HG03097 (cell line): Measurements from ENCODE around the gene HYOU1.
A peak's percentile ranks its signal among the peaks of the same experiment; 100 is the strongest.
"Not testable (repeated sequence)": the region's sequence is repeated elsewhere in the genome, so short reads cannot be mapped to it uniquely, and the experiment has no call there.

Source experiments
- ATAC-seq: cut with Tn5 transposase; IDR thresholded peaks from one replicate; pipeline ENCODE4 v1.9.1; 2021; ENCODE audit not compliant: unreplicated experiment, low FRiP score

The HYOU1 gene

DNA sequence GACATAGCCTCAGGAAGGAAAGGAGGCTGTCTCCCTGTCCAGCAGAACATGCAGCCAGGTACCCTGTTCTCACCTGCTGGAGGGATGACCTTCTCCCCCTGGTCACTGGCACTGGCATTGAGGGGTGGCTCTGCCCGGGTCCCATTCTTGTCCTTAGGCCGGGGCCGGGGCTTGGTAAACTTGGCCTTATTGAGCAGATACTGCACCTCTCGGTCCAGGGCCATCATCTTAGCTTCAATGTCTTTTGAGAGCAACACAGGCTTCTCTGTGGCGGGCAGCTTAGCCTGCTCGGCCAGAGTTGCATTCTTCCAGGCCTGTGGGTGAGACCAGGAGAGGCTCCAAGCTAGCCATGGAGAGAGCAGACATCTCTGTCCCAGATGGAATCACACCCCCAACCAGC lies 10.5 kb downstream of the HYOU1 start:
- ATAC-seq: no peak

DNA sequence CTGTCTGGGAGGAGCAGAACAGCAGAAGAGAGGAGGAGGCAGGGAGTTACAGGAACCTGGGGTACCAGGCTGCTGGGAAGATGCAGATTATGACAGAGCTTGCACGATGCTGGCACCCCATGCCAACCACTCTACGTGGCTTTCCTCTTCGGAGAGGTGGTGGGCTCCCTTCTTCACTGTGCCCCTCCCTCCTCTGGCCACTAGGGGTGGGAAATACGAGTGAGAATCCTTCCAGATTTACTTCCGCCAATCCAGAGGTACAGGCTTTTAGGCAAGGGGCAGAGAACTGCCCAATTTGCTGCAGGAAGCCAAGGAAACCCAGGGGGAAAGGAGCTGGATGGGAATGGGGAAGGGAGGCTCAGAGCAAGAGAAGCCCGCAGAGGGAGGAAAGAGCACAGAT lies 12.3 kb downstream of the HYOU1 start:
- no peak for ATAC-seq

DNA sequence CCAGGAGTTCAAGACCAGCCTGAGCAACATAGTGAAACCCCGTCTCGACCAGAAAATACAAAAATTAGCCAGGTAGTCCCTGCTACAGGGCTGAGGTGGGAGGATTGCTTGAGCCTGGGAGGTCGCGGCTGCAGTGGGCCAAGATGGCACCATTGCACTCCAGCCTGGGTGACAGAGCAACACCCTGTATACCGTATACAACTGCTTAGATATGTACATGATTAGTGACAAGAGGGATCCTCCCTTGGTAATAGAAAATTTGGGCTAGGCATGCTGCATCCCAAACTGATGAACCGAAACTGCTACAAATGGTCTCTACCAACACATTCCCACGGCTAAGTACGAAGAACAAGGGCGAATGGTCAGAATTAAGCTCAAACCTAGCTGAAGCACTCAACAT lies 14.1 kb downstream of the HYOU1 start:
- ATAC-seq: no peak

DNA sequence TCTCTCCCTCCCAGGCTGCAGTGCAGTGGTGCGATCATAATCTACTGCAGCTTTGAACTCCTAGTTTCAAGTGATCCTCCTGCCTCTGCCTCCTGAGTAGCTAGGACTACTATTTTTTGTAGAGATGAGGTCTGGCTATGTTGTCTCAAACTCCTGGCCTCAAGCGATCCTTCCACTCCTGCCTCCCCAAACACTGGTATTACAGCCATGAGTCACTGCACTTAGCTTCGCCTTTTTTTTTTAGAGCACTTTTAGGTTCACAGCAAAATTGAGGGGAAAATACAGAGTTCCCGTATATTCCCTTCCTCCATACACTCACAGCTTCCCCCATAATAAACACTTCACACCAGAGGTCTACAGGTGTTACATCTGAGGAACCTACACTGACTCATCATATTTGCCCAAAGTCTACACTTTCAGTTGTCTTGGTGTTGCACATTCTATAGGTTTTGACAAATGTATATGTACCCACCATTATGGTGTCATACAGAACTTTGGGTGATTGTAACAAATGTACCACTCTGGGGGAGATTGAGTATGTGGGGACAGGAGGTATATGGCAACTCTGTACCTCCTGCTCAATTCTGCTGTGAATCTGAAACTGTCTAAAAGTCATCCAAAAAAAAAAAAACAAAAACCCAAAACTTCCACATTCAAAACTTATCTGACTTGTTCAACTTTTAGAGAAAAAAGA lies 15.0 kb downstream of the HYOU1 start:
- ATAC-seq: no peak

DNA sequence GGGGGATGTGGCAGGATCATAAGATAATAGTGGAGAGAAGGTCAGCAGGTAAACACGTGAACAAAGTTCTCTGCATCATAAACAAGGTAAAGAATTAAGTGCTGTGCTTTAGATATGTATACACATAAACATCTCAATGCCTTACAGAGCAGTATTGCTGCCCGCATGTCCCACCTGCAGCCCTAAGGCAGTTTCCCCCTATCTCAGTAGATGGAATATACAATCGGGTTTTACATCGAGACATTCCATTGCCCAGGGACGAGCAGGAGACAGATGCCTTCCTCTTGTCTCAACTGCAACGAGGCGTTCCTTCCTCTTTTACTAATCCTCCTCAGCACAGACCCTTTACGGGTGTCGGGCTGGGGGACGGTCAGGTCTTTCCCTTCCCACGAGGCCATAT lies 17.5 kb downstream of the HYOU1 start:
- ATAC-seq: not testable (repeated sequence)

DNA sequence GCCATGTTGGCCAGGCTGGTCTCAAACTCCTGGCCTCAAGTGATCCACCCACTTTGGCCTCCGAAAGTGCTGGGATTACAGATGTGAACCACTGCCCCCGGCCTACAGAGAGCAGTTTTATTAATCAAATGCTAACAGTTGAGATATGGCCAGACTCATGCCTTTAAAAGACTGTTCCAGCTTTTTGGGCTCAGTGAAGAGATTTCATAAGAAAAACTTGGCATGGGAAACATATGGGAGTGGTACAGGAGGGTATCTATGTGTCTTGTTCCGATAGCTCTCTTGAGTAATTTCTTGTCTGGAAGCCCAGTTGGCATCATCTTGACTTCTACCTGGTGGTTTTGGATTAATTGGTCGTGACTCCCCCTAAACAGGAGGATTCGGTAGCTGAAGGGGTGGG lies 18.1 kb downstream of the HYOU1 start:
- ATAC-seq: no peak

DNA sequence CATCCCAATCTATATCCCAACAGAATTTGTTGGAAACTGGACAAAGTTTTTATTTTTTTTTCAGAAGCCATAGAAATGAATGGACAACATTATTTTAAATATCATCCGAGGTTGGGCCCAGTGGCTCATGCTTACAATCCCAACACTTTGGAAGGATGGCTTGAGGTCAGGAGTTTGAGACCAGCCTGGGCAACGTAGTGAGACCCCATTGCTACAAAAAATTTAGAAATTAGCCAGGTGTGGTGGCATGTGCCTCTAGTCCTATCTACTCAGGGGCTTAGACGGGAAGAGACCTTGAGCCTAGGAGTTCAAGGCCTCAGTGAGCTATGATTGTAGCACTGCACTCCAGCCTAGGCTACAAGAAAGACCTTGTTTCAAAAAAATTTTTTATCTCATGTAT lies 22.2 kb downstream of the HYOU1 start:
- ATAC-seq: no peak

DNA sequence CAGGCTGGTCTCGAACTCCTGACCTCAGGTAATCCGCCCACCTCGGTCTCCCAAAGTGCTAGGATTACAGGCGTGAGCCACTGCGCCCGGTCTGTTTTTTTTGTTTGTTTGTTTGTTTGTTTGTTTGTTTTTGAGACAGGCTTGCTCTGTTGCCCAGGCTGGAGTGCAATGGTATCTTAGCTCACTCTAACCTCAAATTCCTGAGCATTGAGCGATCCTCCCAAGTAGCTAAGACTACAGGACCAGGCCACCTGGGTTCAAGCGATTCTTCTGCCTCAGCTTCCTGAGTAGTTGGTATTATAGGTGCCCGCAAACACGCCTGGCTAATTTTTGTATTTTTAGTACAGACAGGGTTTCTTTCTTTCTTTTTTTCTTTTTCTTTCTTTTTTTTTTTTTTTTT lies 23.6 kb downstream of the HYOU1 start:
- not testable (repeated sequence) for ATAC-seq

DNA sequence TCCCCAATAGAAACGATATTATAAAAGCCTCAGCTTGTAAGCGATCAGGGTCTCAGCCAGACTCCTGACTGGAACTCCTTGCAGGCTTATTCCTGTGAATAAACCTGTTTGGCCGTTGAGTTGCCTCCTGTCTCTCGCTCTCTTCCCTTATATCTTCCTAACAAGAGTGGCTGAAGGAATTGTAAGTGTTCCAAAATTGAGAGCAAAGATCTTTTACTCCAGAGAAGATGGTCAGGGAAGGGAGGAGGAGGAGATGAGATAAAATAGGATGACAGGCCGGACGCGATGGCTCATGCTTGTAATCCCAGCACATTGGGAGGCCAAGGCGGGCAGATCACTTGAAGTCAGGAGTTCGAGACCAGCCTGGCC lies 25.1 kb downstream of the HYOU1 start:
- no peak for ATAC-seq

DNA sequence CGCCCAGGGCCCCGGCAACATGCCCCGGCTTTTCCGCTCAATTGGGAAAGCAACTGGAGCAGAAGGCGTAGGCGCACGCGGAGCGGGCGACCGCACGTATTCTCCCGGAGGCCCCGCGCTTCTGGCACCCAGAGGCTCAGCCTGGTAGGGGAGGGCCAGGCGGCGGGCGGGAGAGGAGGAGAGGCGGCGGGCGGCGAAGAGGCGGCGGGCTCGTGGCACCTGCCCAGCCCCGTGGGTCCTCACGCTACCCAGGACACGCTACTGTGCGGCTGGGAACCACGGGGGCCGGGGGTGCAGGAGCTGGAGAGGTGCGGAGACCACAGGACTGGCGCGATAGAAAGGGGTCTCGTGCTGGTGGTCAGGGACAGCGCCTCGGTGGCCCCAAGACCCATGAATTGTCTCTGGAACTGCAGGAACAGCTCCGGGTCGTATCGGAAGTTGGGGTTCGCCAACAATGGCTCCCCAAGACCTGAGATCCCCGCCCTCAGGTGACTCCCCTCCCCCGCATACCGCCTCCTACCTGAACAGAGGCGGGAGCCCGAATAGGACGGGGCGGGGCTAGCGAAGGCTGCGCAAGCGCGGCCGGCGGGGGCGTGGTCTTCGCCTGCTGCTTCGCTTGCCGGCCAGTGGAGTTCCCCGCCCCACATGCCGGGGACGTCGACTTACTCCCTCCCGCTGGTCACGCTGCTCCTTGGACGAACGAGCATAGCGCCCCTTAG lies 26.5 kb downstream of the HYOU1 start, which contains the start of gene SLC37A4:
Gene SLC37A4 (minus strand): TSS at position 549 of the 719 bp plus-strand sequence.
- peak; percentile 75 for ATAC-seq

DNA sequence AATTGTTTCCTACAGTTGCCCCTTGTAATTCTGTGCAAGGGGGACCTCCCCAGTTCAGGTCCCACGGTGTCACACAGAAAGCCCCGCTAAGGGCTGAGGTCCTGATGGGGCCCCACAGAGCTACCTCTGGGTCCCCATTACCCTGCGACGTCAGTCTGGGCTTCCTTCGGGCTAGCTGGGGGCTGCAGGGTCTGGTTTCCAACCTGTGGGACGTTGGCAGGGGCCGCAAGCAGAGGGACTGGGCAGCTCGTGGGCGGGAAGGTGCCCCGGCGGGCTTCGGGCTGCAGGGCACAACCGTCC lies 27.0 kb downstream of the HYOU1 start:
- peak; percentile 12 for ATAC-seq

DNA sequence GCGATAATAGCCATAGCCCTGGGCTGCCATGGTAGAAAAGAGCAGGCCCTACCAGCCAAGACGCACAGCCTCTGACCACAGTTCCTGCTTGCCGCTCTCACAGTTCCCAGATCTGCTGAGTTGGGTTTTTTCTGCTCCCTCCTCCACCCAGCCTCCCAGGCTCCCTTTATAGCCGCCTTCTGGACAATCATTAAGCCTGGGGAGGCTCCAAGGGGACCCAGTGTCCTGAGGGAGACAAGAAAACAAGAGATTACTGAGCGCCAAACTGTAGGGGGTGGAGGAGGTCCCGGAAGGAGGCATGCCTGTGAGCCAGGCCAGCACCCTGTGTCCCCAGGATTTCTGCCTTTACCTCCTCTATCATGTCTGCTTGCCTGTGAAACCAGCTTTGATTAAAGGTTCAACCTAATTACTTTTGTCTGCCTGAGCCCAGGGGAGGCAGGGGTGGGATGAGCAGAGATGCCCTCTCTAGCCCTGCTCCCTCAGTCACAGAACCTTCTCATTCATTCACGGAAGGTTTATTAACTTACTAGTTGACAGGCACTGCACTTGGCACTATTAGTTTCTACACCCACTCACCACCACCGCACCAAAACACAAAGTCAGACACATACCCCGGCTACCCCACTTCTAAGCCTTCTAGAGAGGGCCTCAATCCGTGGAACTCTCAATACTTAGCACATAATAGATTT lies 27.5 kb downstream of the HYOU1 start:
- no peak for ATAC-seq

DNA sequence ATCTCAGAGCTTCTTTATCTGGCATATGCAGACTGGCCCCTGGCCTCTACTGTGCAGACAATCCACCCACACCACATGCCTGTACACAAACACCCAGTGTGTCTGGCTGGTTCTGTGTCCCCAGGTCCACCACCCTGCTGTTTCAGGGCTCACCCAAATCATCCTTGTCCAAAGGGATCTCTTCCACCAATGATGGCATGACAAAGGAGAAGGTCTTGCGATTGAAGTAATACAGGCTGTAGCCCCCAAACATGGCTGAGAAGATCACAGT lies 28.0 kb downstream of the HYOU1 start:
- no peak for ATAC-seq

DNA sequence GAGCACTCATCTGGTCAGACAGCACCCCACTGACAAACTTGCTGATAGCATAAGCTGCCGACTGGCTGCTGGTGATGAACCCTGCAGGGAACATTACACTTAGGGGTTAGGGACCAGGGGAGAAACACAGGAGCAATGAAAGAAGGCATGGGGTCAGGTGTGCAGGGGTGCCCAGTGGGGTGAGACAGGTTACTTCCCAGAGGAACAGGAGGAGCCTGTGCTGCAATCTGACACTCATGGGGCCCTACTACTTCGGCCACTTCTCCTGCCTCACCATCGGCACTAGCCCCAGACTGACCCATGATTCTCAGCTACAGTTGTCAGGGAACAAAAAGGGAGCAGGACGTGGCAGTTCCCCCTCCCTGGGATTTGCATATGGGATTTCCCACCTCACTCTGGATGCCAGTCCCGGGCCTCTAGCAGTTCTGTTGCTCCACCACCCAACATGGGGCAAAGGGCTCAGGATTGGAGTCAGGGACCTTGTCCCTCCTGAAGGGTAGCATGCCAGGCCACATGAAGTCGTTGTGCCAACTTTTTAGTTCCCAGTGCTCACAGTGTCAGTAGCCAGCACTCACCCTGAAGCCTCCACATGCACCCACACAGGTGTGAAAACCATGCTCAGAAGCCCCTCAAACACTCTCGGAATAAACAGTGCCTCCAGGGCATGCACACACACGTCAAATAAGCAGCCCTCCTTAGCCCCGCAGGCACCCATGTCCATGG lies 28.5 kb downstream of the HYOU1 start:
- ATAC-seq: no peak

DNA sequence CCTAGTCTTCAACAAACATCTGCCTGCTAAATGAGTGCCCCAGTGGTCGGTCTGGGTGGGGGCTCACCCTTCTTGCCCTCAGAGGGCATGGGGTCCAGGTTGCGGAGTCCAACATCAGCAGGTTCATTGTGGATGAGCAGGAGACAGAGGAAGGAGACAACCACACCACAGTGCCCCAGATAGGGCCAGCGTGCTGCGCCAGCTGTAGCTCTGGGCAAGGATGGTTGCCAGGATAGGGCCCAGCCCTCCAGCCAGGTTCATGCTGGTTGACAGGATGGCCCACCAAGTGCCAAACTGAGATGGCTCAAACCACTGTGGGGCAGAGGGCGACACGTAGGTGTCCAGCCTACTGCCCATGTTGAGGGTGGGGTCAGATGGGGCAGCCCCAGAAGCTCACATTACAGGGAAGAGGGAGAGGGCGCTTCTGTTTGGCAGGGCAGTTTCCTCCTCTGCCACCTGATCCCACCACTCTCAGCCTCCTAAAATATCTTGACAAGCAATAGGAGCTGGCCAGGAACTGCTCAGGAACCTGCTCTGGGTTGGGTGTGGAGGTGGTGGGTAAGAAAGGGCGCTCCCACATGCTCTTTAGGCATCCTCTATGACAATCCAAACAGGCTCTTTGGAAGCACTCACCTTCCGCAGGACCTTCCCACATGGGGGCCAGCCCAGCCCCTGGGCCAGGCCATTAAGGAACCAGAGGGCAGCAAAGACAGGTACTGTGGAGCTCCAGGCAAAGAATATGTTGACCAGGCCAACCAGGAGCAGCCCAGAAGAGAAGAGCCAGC lies 29.3 kb downstream of the HYOU1 start:
- no peak for ATAC-seq

DNA sequence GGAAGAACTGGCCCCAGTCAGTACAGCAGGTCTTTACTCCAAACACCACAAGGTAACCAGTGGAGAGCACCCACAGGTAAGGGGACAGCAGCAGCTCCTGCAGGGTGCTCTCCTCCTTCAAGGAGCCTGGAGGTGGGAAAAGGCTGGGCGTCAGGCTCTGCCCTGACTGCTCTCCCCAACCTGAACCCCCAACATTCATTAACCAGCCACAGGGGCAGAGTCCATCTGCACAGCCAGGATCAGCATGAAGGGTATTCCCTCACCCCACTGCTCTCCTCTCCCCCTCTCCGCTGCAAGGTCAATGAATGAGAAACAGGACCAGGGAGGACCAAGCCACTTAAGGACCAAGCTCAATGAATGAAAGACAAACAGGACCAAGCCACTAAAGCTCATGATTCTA lies 30.0 kb downstream of the HYOU1 start:
- no peak for ATAC-seq

DNA sequence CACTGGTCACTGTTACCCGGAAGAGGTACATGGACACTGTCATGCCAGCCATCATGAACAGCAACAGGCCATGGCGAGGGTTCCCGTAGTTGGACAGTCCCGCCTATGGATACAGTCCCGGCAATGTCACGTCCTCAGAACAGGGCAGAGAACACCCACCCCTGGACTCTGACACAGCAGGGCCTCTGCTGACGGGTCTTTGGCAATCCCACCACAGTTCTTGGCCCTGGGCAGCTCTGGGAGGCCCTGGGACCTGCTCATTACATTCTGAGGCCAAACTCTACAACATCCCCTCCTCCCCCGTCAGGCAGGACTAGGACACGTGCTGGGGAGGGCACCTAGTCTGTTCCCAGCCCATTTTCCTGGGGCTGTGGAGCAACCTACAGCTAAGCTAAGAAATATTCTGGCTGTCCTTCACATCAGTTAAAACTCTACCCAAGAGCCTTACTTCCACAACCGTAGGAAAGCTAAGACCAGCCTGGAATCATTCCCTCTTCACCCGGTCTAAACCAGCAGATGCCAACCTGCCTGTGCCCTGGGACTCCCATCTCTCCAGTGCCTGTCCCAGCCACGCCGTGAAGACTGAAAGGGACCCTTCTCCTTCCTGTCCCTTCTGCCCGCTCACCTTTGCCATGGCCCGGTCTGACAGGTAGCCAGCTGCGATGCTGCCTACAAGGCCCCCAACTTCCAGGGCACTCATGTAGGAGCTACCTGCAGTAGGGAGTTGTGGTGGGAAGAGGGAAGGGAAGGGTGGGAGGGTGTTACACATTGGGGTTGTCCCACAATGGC lies 30.8 kb downstream of the HYOU1 start:
- no peak for ATAC-seq

DNA sequence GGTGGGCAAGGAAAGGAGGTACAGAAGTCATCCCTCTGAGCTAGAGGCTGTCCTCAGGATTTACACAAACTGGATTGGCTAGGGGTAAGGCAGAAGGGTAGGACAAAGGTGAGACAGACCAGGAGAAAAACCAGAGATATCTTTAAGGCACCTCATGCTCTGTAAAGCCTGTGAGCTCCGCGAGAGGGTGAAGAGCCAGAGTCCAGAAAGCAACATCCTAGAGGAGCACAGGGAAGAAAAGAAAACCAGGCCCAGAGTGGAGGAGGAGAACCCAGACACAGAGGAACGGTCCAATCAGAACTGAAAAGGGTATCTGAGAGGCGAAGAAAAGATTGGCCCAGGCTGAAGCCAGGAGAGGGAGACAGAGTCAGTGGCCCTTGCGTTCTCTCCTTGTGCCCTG lies 31.5 kb downstream of the HYOU1 start:
- ATAC-seq: no peak

DNA sequence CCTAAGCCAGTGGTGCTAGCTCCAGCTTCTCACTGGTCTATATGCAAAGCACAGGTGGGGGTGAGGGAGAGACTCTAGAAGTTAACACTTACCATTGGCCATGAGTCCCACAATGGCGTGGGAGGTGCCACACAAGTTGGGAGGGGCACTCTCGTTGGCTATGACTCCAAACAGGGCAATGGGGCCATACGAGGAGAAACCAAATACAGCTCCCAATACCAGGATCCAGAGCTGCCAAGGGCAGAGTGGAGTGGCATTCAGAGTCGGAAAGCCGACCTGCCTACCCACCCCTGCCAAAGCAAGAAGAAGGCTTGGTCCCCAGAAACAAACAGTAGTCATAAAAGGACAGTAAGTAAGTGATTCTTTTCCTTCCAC lies 31.9 kb downstream of the HYOU1 start:
- ATAC-seq: no peak

DNA sequence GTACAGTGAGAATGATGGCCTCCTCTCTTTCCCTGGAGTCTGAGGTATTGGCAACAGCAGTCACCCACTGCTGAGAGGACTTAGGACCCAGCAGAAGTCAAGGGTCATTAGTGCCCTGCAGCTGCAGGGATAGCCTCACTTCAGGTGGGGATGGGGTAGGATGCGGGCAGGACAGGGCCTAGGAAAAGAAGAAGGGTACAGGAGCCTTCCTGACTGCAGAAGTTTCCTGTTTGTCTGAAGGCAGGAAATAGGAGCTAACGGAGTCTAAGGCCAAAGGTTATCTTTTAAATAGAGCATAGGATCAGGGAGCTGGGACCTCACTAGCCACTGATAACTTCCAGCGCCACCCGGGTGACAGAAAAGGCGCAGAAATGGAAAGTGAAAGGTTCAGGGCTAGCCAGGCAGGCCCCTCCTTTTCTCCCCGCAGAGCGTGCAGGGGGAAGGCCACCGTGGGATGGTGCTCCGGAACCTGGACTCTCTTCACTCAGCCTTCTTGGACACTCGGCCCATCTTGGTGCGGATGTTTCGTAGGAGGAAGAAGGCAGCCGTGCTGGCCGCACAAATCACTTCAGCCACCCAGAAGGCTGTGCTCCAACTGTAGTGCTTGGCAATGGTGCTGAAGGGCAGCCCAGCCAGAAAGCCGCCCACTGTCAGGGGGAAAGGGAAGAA lies 32.4 kb downstream of the HYOU1 start:
- no peak for ATAC-seq
